GM23338 (cell line): ENCODE measurements around the gene EFEMP1. TPM values are rescaled to one million over a fixed set of nuclear protein-coding genes. Genes with fewer than 3 reads are reported as not detected.

Experiments used
- ATAC-seq: fragments of 200-7000 bp; cut with Tn5 transposase; 3 replicates; pipeline ENCODE4 v1.9.1; 2020
- DNase-seq: peaks from one replicate; pipeline ENCODE4 v3.0.0-alpha.2; 2015; ENCODE audit warnings: low spot score
- H2AFZ ChIP-seq: fragments of 200-600 bp; sonication (generic); 2 replicates; pipeline ENCODE4 v1.8.0; 2016; ENCODE audit warnings: antibody characterized with exemption, mild to moderate bottlenecking, moderate library complexity
- H3F3A ChIP-seq: fragments of 200-600 bp; sonication (generic); replicated peaks from 2 replicates; pipeline ENCODE4 v1.8.0; 2017; ENCODE audit warnings: antibody characterized with exemption, mixed run types, low read depth
- H3K27ac ChIP-seq: fragments of 200-600 bp; sonication (generic); 2 replicates; pipeline ENCODE4 v1.6.1; 2016; ENCODE audit warnings: low read depth
- H3K27me3 ChIP-seq: fragments of 200-600 bp; sonication (generic); 2 replicates; pipeline ENCODE4 v1.8.0; 2016; ENCODE audit warnings: mild to moderate bottlenecking, mixed run types, moderate library complexity; ENCODE audit not compliant: insufficient read depth
- H3K36me3 ChIP-seq: fragments of 200-600 bp; sonication (generic); 2 replicates; pipeline ENCODE4 v1.8.0; 2016; ENCODE audit warnings: mild to moderate bottlenecking; ENCODE audit not compliant: insufficient read depth
- H3K4me1 ChIP-seq: fragments of 200-600 bp; sonication (generic); 2 replicates; pipeline ENCODE4 v1.8.0; 2016; ENCODE audit warnings: mild to moderate bottlenecking, moderate library complexity; ENCODE audit not compliant: insufficient read depth
- H3K4me2 ChIP-seq: fragments of 200-600 bp; sonication (generic); 2 replicates; pipeline ENCODE4 v1.7.1; 2017; ENCODE audit warnings: mixed run types
- H3K4me3 ChIP-seq: fragments of 200-600 bp; sonication (generic); 2 replicates; pipeline ENCODE4 v1.6.1; 2016; ENCODE audit warnings: mixed run types
- H3K79me2 ChIP-seq: fragments of 200-600 bp; sonication (generic); replicated peaks from 2 replicates; pipeline ENCODE4 v1.8.0; 2017; ENCODE audit warnings: mild to moderate bottlenecking; ENCODE audit not compliant: insufficient read depth
- H3K9me2 ChIP-seq: fragments of 200-600 bp; sonication (generic); 2 replicates; pipeline ENCODE4 v1.8.0; 2017; ENCODE audit not compliant: insufficient read depth
- H4K20me1 ChIP-seq: fragments of 200-600 bp; sonication (generic); replicated peaks from 2 replicates; pipeline ENCODE4 v1.8.0; 2017; ENCODE audit warnings: mild to moderate bottlenecking; ENCODE audit not compliant: insufficient read depth
- H3K27ac Mint-ChIP-seq: 2 replicates; pipeline ENCODE4 v1.8.0; 2020; ENCODE audit warnings: inconsistent platforms, mild to moderate bottlenecking, moderate library complexity, mixed read lengths
- H3K27me3 Mint-ChIP-seq: 3 replicates; pipeline ENCODE4 v1.8.0; 2022; ENCODE audit warnings: low read depth, mild to moderate bottlenecking, moderate library complexity, mixed read lengths, inconsistent platforms; ENCODE audit not compliant: insufficient read depth, poor library complexity
- H3K36me3 Mint-ChIP-seq: 3 replicates; pipeline ENCODE4 v1.8.0; 2021; ENCODE audit warnings: low read depth, mild to moderate bottlenecking, inconsistent platforms, moderate library complexity, mixed read lengths
- H3K4me1 Mint-ChIP-seq: 3 replicates; pipeline ENCODE4 v1.8.0; 2020; ENCODE audit warnings: mild to moderate bottlenecking, inconsistent platforms, mixed read lengths
- H3K4me3 Mint-ChIP-seq: 3 replicates; pipeline ENCODE4 v1.8.0; 2021; ENCODE audit warnings: moderate library complexity, mild to moderate bottlenecking, inconsistent platforms, mixed read lengths
- H3K9me3 Mint-ChIP-seq: 3 replicates; pipeline ENCODE4 v1.8.0; 2020; ENCODE audit warnings: moderate library complexity, mild to moderate bottlenecking, inconsistent platforms, mixed read lengths
- CTCF ChIP-seq, 2 experiments: fragments of 200-600 bp in 1 of 2; sonication (generic) in 1 of 2; conservative IDR thresholded peaks; 2 replicates each; pipeline versions ENCODE4 v1.5.1 to v1.6.1; 2016 to 2017; ENCODE audit warnings: antibody characterized with exemption in 2 of 2, low read depth in 2 of 2, mild to moderate bottlenecking in 2 of 2, moderate library complexity in 1 of 2
- ETS1 ChIP-seq: IDR thresholded peaks from 2 replicates; pipeline ENCODE4 v1.6.1; 2016; ENCODE audit warnings: antibody characterized with exemption
- EZH2 ChIP-seq: fragments of 200-600 bp; sonication (generic); IDR thresholded peaks from one replicate; pipeline ENCODE4 v1.8.0; 2017; ENCODE audit warnings: antibody characterized with exemption, mild to moderate bottlenecking, low read depth; ENCODE audit not compliant: unreplicated experiment
- JUNB ChIP-seq: IDR thresholded peaks from one replicate; pipeline ENCODE4 v1.6.1; 2016; ENCODE audit warnings: antibody characterized with exemption; ENCODE audit not compliant: unreplicated experiment
- POLR2AphosphoS5 ChIP-seq: IDR thresholded peaks from 2 replicates; pipeline ENCODE4 v1.6.1; 2016; ENCODE audit warnings: antibody characterized with exemption, low read depth
- STAT1 ChIP-seq: IDR thresholded peaks from one replicate; pipeline ENCODE4 v1.6.1; 2016; ENCODE audit warnings: antibody characterized with exemption; ENCODE audit not compliant: unreplicated experiment
- ZNF462 ChIP-seq: fragments of 250-450 bp; sonication (Bioruptor Pico); IDR thresholded peaks from 2 replicates; pipeline ENCODE4 v1.5.0; 2020; ENCODE audit warnings: mild to moderate bottlenecking, moderate library complexity
- polyA plus RNA-seq: library from polyadenylated mRNA; unstranded; fragments of >200 nt; fragmentation: Nextera tagmentation; extraction: Ambion mirVana; gene quantifications from 2 replicates; pipeline ENCODE4 v1.2.1, GENCODE V29; 2016
- total RNA-seq: library from RNA; depleted of rRNA; stranded (reverse); fragments of >200 nt; shearing (Covaris generic); gene quantifications from 2 replicates; pipeline ENCODE4 v1.2.3, GENCODE V29; 2014

Gene EFEMP1
- total and polyA plus RNA-seq, 2 experiments from 2014 or later, result 12.6 to 22.5 TPM

DNA sequence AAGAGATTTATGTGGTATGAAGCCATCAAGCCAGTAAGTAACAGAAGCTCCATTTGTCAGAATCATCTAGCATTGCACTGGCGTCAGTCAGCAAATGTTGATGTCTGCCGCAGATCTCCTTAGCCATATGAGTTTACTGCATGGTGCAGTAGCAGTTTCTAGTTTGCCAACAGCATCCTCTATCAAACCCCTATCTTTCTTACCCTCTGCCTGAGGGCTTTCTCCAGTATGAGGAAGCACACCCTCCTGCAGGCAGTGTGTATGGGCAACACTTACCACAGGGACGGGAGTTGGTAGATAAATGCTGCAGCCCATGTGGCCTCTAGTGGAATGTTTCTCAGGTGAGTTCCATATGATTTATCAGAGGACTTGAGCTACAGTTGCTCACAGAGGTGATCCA is 63.7 kb downstream of the EFEMP1 start (continued):
- no peak for TF ChIP-seq ZNF462 (CRISPR knock-in tag)

GRCh38 chr2:55857766-55858165 is 65.8 kb downstream of the EFEMP1 start:
- H3K9me2 ChIP-seq, result no peaks in the 10 kb centered on the region
- no peak for TF ChIP-seq ZNF462 (CRISPR knock-in tag)
- no peak for TF ChIP-seq POLR2AphosphoS5
- no peak for TF ChIP-seq EZH2
- no peak for TF ChIP-seq CTCF (conservative IDR thresholded peaks at IDR 0.05; ENCODE audit: low read depth in 2 of 2)
- TF ChIP-seq JUNB, result no peak
- no peak for TF ChIP-seq ETS1
- no peak for TF ChIP-seq STAT1
- H3K27ac ChIP-seq, result no peak overlapping the region
- Mint-ChIP-seq H3K27me3 (no peaks in the 10 kb centered on the region), H3K36me3 (no peaks in the 10 kb centered on the region), H3K9me3 (no peaks in the 10 kb centered on the region), H3K27ac (no peak overlapping the region), H3K4me3 (no peak overlapping the region), H3K4me1 (no peaks in the 10 kb centered on the region)
- DNase-seq (no peak), ATAC-seq (no peak)
- H3K4me2 ChIP-seq, result no peak overlapping the region
- H2AFZ ChIP-seq, result no peak overlapping the region
- H3K27me3 ChIP-seq, result no peaks in the 10 kb centered on the region
- H3K36me3 ChIP-seq, result no peaks in the 10 kb centered on the region
- H3K4me1 ChIP-seq, result no peaks in the 10 kb centered on the region
- H4K20me1 ChIP-seq, result no peaks in the 10 kb centered on the region
- no peak overlapping the region for H3K4me3 ChIP-seq
- no peaks in the 10 kb centered on the region for H3K79me2 ChIP-seq
- no peaks in the 10 kb centered on the region for H3F3A ChIP-seq
